Measurements from ENCODE around the gene USP49. TPM values are rescaled to one million over a fixed set of nuclear protein-coding genes. Genes with fewer than 3 reads are reported as not detected.
"Not testable (repeated sequence)": the region's sequence is repeated elsewhere in the genome, so short reads cannot be mapped to it uniquely, and the experiment has no call there.

Gene USP49
- polyA plus RNA-seq, 4 donors: 9.2 to 18.0 (median 13.9) TPM

GRCh38 chr6:41815587-41815986, 79.6 kb downstream of the USP49 start:
- no peak for DNase-seq (ENCODE audit: low read depth in 4 of 4, low spot score in 2 of 4)

GRCh38 chr6:41814629-41815028, 80.5 kb downstream of the USP49 start:
- DNase-seq (ENCODE audit: low read depth in 4 of 4, low spot score in 2 of 4): no peak

- no peak for DNase-seq (ENCODE audit: low read depth in 4 of 4, low spot score in 2 of 4)
Observed at GRCh38 chr6:41813956-41814355, 81.2 kb downstream of the USP49 start.

- DNase-seq (ENCODE audit: low read depth in 4 of 4, low spot score in 2 of 4): no peak
Observed at GRCh38 chr6:41813469-41813868, 81.7 kb downstream of the USP49 start.

- DNase-seq (ENCODE audit: low read depth in 4 of 4, low spot score in 2 of 4): not testable (repeated sequence)
Observed at GRCh38 chr6:41811946-41812345, 83.2 kb downstream of the USP49 start.

- DNase-seq (ENCODE audit: low read depth in 4 of 4, low spot score in 2 of 4): no peak
Observed at GRCh38 chr6:41811095-41811494, 84.1 kb downstream of the USP49 start.

GRCh38 chr6:41805830-41806774, 89.1 kb downstream of the USP49 start:
- DNase-seq (ENCODE audit: low read depth in 4 of 4, low spot score in 2 of 4): no peak

- no peak for DNase-seq (ENCODE audit: low read depth in 4 of 4, low spot score in 2 of 4)
Observed at GRCh38 chr6:41801380-41801779, 93.8 kb downstream of the USP49 start.

- DNase-seq (ENCODE audit: low read depth in 4 of 4, low spot score in 2 of 4): no peak
Observed at GRCh38 chr6:41799559-41799911, 95.6 kb downstream of the USP49 start.

GRCh38 chr6:41798901-41799558, 96.1 kb downstream of the USP49 start:
- no peak for DNase-seq (ENCODE audit: low read depth in 4 of 4, low spot score in 2 of 4)

- DNase-seq (ENCODE audit: low read depth in 4 of 4, low spot score in 2 of 4): no peak
Observed at GRCh38 chr6:41796474-41796873, 98.7 kb downstream of the USP49 start.

- DNase-seq (ENCODE audit: low read depth in 4 of 4, low spot score in 2 of 4): no peak
Observed at GRCh38 chr6:41791984-41792383, 103.2 kb downstream of the USP49 start.

GRCh38 chr6:41791305-41791704, 103.9 kb downstream of the USP49 start:
- no peak for DNase-seq (ENCODE audit: low read depth in 4 of 4, low spot score in 2 of 4)

GRCh38 chr6:41790045-41790444, 105.1 kb downstream of the USP49 start:
- no peak for DNase-seq (ENCODE audit: low read depth in 4 of 4, low spot score in 2 of 4)

- no peak for DNase-seq (ENCODE audit: low read depth in 4 of 4, low spot score in 2 of 4)
Observed at GRCh38 chr6:41789390-41789724, 105.8 kb downstream of the USP49 start.

GRCh38 chr6:41787219-41787917, 107.8 kb downstream of the USP49 start, which contains the start of gene TOMM6:
TSS of gene TOMM6 (plus strand) at chr6:41787694. CDS start at chr6:41787698, 4 bp downstream.
- DNase-seq (ENCODE audit: low read depth in 4 of 4, low spot score in 2 of 4): peak; percentile 88 to 93 (median 90)

GRCh38 chr6:41786451-41787218, 108.5 kb downstream of the USP49 start:
- DNase-seq (ENCODE audit: low read depth in 4 of 4, low spot score in 2 of 4): peak in 2 of 4 donors; percentile 68 to 79

- no peak for DNase-seq (ENCODE audit: low read depth in 4 of 4, low spot score in 2 of 4)
Observed at GRCh38 chr6:41785689-41786450, 109.3 kb downstream of the USP49 start.

- no peak for DNase-seq (ENCODE audit: low read depth in 4 of 4, low spot score in 2 of 4)
Observed at GRCh38 chr6:41785254-41785653, 109.9 kb downstream of the USP49 start.
